Measurements from ENCODE around the gene ARPC1B. TPM values are rescaled to one million over a fixed set of nuclear protein-coding genes. Genes with fewer than 3 reads are reported as not detected.

The ARPC1B gene
- total and polyA plus RNA-seq, 2 of the 4 experiments (the other 2 are of a cell fraction): 351 to 488 TPM

GRCh38 chr7:99392659-99393354 is 18.3 kb downstream of the ARPC1B start:
- Histone ChIP-seq H4K8ac (ENCODE audit: low read depth in 2 of 2, low read length in 2 of 2) (peak overlapping the region; percentile 23 to 56; a peak in 1 of 4 replicates), H2AFZ (replicated peaks; ENCODE audit: low read length, poor library complexity) (peak overlapping the region; percentile 77), H4K20me1 (ENCODE audit: insufficient read depth, low read length) (peaks cover 54% of the 10 kb centered on the region), H2AK9ac (replicated peaks; ENCODE audit: low read depth, low read length, poor library complexity) (peak overlapping the region; percentile 48), H2BK120ac (ENCODE audit: low read depth, low read length) (no peak overlapping the region), H3K27ac (ENCODE audit: insufficient read depth, low read length) (no peak overlapping the region; the same call in 1 of the 2 replicates), H3K23ac (ENCODE audit: low read depth, low read length) (no peak overlapping the region), H4K91ac (ENCODE audit: insufficient read depth, low read depth, low read length) (no peak overlapping the region), H2BK5ac (ENCODE audit: low read depth, low read length, poor library complexity, severe bottlenecking) (no peak overlapping the region), H3K4me1 (ENCODE audit: control insufficient read depth, insufficient read depth, low read length) (peaks cover 7% of the 10 kb centered on the region), H3K9ac (ENCODE audit: low read depth, low read length) (no peak overlapping the region), H3K9me3 (ENCODE audit: control insufficient read depth, insufficient read depth, low read length) (no peaks in the 10 kb centered on the region), H3K4ac (ENCODE audit: low read depth, low read length) (peak overlapping the region; percentile 51; the same call in 1 of the 2 replicates), H3K4me3 (ENCODE audit: insufficient read depth, low read depth, low read length) (peak overlapping the region; percentile 45), H2AK5ac (ENCODE audit: low read depth, low read length) (0 out of 2 replicates have a peak overlapping the region, but pooled peaks have one; percentile 16), H3K18ac (ENCODE audit: low read depth, low read length) (no peak overlapping the region), H2BK15ac (ENCODE audit: low read depth, low read length) (no peak overlapping the region), H4K5ac (ENCODE audit: low read depth, low read length) (peak overlapping the region; percentile 79), H2BK20ac (ENCODE audit: low read depth, low read length) (no peak overlapping the region), H3K56ac (ENCODE audit: extremely low read depth, insufficient read depth, low read length) (no peak overlapping the region), H3K9me1 (ENCODE audit: insufficient read depth, low read length) (peaks cover 3% of the 10 kb centered on the region), H3K36me3 (ENCODE audit: control insufficient read depth, insufficient read depth, low read length) (peaks cover 69% of the 10 kb centered on the region), H3K14ac (replicated peaks; ENCODE audit: low read depth, low read length) (0 out of 2 replicates have a peak overlapping the region, but pooled peaks have one; percentile 8), H3K27me3 (ENCODE audit: control insufficient read depth, insufficient read depth, low read length) (no peaks in the 10 kb centered on the region), H3K4me2 (ENCODE audit: low read depth, low read length) (peak overlapping the region; percentile 85), H3K79me1 (ENCODE audit: low read depth in 1 of 2, low read length in 2 of 2) (peaks cover 5 to 49% of the 10 kb centered on the region in 2 experiments)
- TF ChIP-seq ELK1 (IDR thresholded peaks at IDR 0.05; ENCODE audit: borderline replicate concordance, low read depth, low read length): no peak
- no peak for TF ChIP-seq BHLHE40 (IDR thresholded peaks at IDR 0.05; ENCODE audit: low read depth, low read length)
- no peak for TF ChIP-seq CHD1 (IDR thresholded peaks at IDR 0.05; ENCODE audit: low read depth, low read length)
- no peak for TF ChIP-seq CEBPB (IDR thresholded peaks at IDR 0.05; ENCODE audit: low read depth, low read length)
- TF ChIP-seq RAD21 (IDR thresholded peaks at IDR 0.05; ENCODE audit: low read length): no peak
- TF ChIP-seq NFE2L2 (IDR thresholded peaks at IDR 0.05; ENCODE audit: low read depth, low read length): no peak
- no peak for TF ChIP-seq CTCF (conservative IDR thresholded peaks at IDR 0.05; ENCODE audit: low read depth, low read length)
- TF ChIP-seq MAFK (IDR thresholded peaks at IDR 0.05; ENCODE audit: low read depth, low read length): no peak
- no peak for TF ChIP-seq MXI1 (IDR thresholded peaks at IDR 0.05; ENCODE audit: borderline replicate concordance, low read depth, low read length)
- TF ChIP-seq USF2 (IDR thresholded peaks at IDR 0.05; ENCODE audit: low read depth, low read length): no peak
- intact Hi-C loops (cut with micrococcal nuclease): no loop called here
- in situ Hi-C loops (cut with MboI; ENCODE audit: low sequenced_read_pairs): no loop called here
- POLR2A ChIA-PET (ENCODE audit: unreplicated experiment): interaction anchor here (0.8 kb wide), 1 partner anchor 16 kb away, joined by 5 read pairs; the partner anchor contains the start of genes BUD31 and PDAP1
- 15% methylated on average over 51 of the region's 68 CpGs; no CpG with 5 or more reads in 1 of the 2 experiments for WGBS, 2 experiments (ENCODE audit: extremely low coverage in 2 of 2, insufficient read length in 1 of 2)
- CTCF ChIA-PET: no interaction called here
- DNase-seq (no peak), ATAC-seq (ENCODE audit: low read depth) (peak; percentile 63)
- dilution Hi-C loops (cut with HindIII; ENCODE audit: low sequenced_read_pairs, unreplicated experiment): no loop called here
- no TSS peak for BruUV-seq (replicated peaks)
